ENCODE results near the gene CCDC9B.

Gene CCDC9B

GRCh38 chr15:40306908-40307307 lies 33.8 kb downstream of the CCDC9B start:
- DNase-seq: no peak

- DNase-seq: no peak
Measured at GRCh38 chr15:40306371-40306770, 34.4 kb downstream of the CCDC9B start.

- no peak for DNase-seq
Measured at GRCh38 chr15:40305281-40305680, 35.5 kb downstream of the CCDC9B start.

- no peak for DNase-seq
Measured at GRCh38 chr15:40303576-40303975, 37.2 kb downstream of the CCDC9B start.

- DNase-seq: no peak
Measured at GRCh38 chr15:40302981-40303380, 37.8 kb downstream of the CCDC9B start.

GRCh38 chr15:40302288-40302886 lies 38.4 kb downstream of the CCDC9B start:
- DNase-seq: no peak

- DNase-seq: no peak
Measured at GRCh38 chr15:40301467-40302179, 39.1 kb downstream of the CCDC9B start.

GRCh38 chr15:40300771-40301170 lies 40.0 kb downstream of the CCDC9B start:
- no peak for DNase-seq

GRCh38 chr15:40300367-40300766 lies 40.4 kb downstream of the CCDC9B start:
- no peak for DNase-seq

GRCh38 chr15:40298216-40298935 lies 42.4 kb downstream of the CCDC9B start:
- DNase-seq: no peak

GRCh38 chr15:40297356-40297755 lies 43.4 kb downstream of the CCDC9B start:
- no peak for DNase-seq

- no peak for DNase-seq
Measured at GRCh38 chr15:40296561-40297230, 44.0 kb downstream of the CCDC9B start.

- DNase-seq: no peak
Measured at GRCh38 chr15:40295877-40296560, 44.7 kb downstream of the CCDC9B start.

GRCh38 chr15:40295297-40295696 lies 45.4 kb downstream of the CCDC9B start:
- DNase-seq: no peak

GRCh38 chr15:40293905-40294895 lies 46.5 kb downstream of the CCDC9B start:
- no peak for DNase-seq

- no peak for DNase-seq
Measured at GRCh38 chr15:40293006-40293405, 47.7 kb downstream of the CCDC9B start.

GRCh38 chr15:40292246-40292645 lies 48.5 kb downstream of the CCDC9B start:
- no peak for DNase-seq

GRCh38 chr15:40290918-40291574 lies 49.7 kb downstream of the CCDC9B start:
- no peak for DNase-seq

- no peak for DNase-seq
Measured at GRCh38 chr15:40290545-40290917, 50.2 kb downstream of the CCDC9B start.

- no peak for DNase-seq
Measured at GRCh38 chr15:40289140-40289775, 51.5 kb downstream of the CCDC9B start.

- no peak for DNase-seq
Measured at GRCh38 chr15:40287968-40288367, 52.8 kb downstream of the CCDC9B start.

Measured in stimulated activated CD4-positive, alpha-beta T cell treated with anti-CD3 and anti-CD28 coated beads, Interleukin-1b, Interleukin-23, amount 100 ng/mL, for 48 hours (primary cell).